HG03457 (cell line): ENCODE data around the gene OSBPL7.

Experiments used
- ATAC-seq: cut with Tn5 transposase; IDR thresholded peaks from one replicate; pipeline ENCODE4 v1.9.1; 2021; ENCODE audit warnings: moderate number of reproducible peaks; ENCODE audit not compliant: unreplicated experiment

Gene OSBPL7

DNA sequence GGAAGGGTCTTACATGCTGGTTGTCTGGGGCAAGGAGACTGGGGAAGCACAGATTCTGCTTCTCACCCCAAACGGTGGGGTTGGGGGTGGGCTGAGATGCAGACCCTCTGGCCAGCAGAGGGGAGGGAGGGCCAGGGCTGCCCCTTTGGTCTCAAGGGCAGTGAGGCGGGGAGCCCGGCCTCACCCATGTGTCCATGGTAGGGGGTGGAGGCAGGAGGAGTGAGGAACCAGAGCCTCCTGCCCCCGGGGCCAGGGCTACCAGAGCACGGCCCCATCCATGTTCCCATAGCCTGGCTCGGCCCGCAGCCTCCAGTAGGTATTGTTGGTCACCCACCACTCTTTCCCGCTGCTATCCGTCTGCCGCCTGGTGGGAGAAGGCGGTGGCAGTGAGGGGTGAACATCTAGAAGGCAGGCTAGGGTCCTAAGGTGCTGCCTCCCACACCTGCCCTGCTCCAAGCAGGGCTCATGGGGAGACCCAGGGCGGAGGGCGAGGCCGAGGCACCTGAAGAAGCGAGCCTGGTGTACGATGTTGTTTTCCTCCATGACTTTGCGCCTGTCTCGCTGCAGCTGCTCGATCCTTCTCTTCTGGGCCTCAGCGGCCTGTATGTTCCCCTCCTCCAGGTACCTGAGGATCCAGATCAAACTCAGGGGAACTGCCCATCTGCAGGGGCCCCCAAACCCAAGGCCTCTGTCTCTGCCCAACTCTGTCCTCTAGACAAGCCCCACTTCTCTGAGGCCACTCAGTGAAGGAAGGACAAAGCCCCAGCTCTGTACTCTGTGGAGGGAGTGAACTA is 13.4 kb downstream of the OSBPL7 start:
- ATAC-seq = no peak

DNA sequence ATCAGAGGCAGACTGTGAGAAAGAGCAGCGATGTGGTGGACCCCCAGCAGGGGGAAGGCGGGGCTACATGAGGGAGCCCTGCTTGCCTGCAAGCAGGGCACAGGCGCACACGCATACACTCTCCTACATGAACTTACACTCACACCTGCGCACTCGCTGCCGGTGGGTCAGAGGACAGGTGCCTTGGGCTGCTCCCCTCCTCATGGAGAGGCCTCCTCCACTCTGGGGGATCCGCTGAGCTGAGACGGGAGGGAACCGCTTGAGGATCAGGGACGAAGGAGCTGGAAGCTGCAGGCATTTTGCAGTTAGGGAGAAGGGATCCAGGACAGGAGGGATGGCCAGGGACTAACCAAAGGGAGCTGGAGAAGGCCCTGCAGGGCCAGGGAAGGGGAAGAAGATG is 14.2 kb downstream of the OSBPL7 start:
- no peak for ATAC-seq

DNA sequence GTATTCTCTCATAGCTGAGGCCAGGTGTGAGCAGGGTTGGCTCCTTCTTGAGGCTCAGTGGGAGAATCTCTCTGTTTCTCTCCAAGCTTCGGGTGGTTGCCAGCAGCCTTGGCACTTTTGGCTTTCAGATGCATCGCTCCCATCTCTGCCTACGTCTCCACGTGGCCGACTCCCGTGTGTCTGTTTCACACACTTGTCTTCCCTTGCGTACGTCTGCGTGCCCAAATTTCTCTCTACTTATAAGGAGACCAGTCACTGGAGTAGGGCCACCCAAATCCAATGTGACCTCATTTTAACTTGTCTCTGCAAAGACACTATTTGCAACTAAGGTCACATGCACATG is 14.7 kb downstream of the OSBPL7 start:
- no peak for ATAC-seq

DNA sequence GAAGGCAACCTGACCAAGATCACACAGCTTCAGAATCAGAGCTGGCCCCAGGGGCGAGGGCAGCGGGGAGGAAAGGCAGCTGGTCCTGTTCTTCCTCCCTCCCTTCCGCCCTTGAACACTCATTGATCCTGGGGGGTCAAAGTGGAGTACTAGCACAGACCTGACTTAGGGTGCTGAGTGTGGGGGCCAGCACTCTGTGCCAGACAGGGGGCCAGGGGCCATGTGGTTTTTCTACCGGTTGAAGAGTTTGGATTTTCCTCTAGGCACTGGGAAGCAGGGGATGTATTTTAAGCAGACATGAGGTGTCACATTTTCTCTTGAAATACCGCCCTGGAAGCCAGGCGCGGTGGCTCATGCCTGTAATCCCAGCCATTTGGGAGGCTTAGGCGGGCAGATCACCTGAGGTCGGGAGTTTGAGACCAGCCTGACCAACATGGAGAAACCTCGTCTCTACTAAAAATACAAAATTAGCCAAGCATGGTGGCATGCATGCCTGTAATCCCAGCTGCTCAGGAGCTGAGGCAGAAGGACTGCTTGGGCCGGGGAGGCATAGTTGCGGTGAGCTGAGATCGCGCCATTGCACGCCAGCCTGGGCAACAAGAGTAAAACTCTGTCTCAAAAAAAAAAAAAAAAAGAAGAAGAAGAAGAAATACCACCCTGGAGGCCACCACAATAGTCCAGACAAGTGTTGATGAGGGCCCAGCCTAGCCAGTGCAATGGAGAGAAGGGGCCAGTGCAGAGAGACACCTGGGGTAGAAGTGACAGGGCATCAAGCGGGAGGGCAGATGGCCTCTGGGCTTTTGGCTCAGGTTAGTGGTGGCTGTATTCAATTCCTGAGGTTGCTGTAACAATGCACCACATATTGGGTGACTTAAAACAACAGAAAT is 15.3 kb downstream of the OSBPL7 start:
- no peak for ATAC-seq

DNA sequence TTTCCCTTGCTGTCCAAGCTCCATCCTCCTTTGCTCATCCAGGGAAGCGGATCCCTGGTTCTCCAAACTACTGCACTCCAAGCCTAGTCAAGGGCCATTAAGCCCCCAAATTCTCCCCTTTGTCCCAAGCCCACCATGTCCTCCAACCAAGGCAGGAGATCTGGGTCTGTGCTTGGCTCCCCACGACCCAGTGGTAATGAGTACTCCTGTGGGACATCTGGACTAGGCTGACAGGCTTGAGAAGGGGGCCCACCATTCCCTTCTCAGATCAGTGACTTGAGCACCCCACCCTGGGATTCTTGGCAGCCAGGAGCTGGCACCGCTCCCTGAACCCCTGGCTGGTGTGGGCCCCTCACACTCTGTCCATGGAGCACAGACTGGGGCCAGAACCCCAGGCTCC is 17.1 kb downstream of the OSBPL7 start:
- ATAC-seq = no peak

DNA sequence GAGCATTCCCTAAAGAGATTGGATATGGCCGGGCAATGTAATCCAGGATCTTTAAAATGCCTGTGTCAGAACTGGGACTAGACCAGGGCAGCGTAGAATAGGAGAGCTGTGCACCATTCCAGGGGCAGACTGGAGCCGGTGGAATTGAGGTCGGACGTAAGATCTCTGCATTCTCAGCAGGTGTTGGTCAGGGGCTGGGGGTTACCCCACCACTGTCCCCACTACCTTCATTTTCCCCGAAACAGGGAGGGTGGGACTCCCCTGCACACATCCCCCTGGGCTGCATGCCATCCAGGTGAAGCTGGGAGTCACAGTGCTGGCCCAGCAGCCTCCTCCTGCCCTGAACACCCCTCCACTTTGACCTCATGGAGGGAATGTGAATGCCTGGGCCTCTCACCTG is 17.8 kb downstream of the OSBPL7 start:
- no peak for ATAC-seq

DNA sequence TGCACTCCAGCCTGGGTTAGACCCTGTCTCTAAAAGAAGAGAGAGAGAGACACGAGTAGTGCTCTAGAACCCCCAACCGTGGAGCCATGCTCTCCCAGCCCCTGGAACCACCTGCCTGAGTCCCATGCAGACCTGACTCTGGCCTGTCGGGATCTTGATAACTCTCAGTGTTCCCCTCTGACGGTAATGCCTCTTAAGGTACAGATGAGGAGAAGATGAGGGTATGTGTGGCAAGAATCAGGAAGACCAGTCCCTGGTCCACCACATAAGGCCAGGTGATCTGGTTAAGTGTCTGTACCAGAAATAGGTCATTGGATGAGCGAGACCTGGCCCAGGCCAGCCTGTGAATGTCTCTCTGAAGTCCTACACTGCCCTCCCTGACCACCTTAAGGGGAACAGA is 18.4 kb downstream of the OSBPL7 start:
- ATAC-seq = no peak

DNA sequence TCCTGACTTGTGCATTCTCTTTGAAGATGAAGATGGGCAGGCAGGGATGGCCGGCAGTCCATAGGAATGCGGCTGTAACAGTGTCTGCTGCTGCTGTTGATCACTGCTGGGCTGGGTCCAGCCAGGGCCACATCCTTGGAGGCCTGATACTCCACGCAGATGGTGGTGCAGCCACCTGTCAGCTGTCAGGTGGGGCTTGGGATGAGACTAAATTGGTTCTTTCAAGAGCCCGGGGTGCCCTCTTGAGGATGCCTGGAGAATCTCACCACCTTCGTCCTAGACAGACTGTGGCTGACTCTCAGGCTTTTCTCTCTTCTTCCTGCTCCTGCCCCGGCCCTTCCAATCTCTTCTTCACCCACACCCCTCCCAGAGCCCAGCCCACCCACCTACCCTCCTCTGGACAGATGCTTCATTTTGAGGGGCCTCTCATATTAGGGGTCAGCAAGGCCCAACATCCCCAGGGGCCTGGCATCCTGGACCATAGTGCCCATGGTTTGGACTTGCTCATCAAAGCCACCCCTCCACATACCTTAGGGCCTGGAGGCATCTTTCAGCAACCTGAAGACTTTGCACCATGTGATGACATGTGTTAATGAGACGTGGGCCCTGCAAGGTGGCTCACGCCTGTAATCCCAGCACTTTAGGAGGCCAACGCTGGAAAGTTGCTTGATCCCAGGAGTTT is 19.1 kb downstream of the OSBPL7 start:
- no peak for ATAC-seq

DNA sequence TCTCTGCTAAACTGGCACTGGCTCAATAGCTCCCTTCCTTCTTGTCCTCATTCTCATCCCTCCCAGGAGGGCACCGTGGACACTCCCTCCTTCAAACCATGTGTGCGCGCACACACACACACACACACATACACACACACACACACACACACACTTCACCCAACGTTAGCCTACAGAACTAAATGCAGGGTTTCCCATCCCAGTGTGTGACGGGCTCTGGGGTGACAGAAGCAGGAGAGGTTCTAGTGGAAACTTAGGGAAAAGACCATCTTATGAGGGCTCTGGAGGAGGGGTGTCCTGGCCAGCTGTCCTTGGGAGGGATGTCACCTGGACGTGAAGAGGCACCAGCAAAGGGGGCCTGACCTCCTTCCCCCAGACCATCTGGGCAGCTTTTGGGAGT is 19.7 kb downstream of the OSBPL7 start:
- ATAC-seq = no peak

DNA sequence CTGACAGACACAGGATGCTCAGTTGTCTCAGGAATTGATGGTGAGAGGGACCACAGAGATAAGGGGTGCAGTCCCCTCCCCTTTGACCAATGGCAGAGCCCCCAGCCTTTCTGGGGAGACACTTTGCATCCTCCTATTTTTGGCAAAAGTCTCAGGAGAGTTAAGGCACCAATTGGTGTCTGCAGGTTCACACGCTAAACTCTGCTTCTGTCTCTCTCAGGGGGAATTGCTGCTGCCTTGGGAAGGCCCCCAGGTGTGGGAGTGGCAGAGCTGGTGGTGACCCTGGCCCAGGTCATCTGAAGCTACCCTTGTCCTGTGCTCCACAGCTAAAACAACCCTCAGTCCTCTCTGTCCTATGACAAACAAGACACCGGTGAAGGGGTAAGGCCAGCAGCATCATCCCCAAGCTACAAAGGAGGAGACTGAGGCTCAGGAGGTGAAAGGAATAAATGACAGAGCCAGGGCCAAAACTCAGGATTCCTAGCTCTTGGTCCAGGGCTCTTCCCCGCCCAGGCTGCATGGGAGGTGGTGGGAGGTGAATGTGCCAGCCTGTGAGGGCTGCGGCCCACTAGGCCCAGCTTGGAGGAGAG is 20.3 kb downstream of the OSBPL7 start:
- ATAC-seq = no peak

DNA sequence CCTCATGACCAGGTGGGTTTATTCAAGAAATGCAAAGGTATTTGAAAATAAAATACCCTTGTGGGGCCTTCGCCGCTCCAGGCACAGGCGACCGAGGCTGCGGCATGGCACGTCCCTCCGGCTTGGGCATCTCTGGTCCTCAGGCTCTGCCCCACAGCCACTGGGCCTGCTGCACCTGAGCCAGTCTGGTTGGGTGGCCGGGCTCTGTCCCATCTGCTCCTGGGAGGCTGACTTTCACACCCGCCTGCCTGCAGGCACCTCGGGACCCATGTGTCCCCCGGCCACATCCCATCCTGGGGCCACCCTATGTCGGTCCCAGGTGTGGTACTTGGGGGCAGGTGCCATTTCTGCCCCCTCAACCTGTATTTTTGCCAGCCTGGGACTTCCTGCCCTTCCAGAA is 20.9 kb downstream of the OSBPL7 start:
- ATAC-seq = no peak

DNA sequence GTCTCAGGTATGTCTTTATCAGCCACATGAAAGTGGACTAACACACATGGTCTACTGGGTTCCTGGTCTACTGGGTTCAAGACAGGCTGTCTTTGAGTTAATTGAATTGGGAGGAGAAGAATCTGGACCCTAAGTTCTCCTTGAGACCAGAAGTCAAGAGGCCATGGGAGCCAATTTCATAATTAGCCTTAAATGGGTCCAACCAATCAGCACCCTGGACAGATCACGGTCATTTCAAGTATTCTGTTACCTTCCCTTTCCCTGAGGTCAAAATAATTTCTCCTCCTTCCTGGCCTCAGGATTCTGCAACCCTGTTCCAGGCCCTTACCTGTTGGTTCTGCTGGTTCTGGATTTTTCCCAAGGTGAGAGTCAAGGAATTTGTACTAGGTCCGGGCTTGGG is 23.8 kb downstream of the OSBPL7 start:
- ATAC-seq = no peak

DNA sequence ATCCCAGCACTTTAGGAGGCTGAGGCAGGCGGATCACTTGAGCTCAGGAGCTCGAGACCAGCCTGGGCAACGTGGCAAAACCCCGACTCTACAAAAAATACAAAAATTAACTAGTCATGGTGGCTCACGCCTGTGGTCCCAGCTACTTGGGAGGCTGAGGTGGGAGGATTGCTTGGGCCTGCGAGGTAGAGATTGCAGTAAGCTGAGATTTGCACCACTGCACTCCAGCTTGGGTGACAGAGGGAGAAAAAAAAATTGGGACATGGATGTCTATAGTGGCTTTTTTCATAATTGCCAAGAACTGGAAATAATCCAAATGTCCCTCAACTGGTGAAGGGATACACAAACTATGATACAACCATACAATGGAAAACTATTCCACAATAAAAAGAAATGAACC is 28.6 kb downstream of the OSBPL7 start:
- no peak for ATAC-seq

DNA sequence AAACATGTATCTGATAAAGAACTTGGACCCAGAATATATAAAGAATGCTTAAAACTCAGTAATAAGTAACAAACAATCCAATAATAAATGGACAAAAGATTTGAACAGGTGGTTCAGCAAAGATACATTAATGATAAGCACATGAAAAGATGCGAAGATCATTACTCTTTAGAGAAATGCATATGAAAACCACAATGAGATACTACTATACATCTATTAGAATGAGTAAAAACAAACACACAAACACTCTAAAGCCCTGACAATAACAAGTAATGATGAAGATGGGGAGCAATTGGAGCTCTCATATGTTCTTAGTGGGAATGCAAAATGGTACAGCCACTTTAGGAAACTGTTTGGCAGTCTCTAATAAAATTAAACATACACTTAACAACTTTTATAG is 29.1 kb downstream of the OSBPL7 start:
- ATAC-seq = no peak

DNA sequence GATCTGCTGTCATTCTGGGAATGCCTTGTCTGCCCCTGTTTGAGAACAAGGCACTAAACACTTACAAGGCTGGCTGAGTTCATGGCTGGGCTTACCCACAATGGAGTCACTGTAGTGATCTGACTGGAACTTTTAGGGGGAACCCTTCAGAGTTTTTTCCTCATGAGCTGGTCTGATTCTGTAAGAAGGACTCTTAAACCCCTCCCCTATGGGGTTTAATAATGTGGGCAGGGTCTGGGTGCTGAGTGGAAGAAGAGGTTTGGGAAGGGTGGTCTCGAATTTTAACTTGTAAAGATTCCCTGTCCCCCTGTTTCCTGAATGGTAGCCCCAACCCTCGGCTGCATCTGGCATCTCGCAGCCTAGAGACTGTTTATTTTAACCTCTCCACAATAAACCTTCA is 30.6 kb downstream of the OSBPL7 start:
- ATAC-seq = no peak

DNA sequence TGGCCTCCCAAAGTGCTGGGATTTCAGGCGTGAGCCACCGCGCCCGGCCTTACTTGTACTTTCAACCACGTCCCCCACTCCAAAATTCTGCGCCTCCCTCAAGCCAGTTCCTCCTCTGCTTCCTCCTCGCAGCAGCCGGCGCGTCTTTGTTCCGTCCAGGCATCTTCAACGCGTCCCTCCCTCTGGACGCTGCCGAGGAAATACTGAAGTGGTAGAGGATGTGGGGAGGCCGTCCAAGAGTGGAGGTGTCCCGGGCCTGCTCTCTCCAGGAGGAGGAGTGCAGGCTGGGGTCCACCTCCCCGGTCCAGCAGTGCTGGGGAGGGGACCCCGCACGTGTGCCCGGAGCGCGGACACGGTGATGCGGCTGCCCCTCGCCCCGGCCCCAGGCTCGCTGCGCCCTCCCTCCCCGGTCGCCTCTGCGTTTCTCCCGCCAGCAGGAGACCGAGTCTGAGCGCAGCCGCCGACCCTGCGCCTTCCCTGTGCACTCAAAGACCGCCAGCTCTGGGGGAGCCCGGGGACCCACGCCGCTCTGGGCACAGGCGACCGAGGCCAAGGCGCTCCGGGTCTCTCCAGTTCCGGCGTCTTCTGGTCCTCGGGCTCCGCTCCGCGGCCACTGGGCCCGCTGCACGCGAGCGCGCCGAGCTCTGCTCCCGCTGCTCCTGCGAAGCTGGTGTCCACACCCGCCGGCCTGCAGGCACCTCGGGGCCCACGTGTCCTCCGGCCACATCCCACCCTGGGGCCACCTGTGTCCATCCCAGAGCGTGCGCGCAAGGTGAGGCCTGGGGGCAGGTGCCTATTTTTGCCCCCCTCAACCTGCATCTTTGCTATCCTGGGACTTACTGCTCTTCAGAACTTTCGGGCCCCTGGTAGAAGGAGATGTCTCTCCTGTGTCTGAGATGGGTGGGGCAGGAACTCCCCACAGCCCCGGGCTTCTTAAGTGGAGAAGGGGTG is 31.7 kb downstream of the OSBPL7 start:
- ATAC-seq = no peak

DNA sequence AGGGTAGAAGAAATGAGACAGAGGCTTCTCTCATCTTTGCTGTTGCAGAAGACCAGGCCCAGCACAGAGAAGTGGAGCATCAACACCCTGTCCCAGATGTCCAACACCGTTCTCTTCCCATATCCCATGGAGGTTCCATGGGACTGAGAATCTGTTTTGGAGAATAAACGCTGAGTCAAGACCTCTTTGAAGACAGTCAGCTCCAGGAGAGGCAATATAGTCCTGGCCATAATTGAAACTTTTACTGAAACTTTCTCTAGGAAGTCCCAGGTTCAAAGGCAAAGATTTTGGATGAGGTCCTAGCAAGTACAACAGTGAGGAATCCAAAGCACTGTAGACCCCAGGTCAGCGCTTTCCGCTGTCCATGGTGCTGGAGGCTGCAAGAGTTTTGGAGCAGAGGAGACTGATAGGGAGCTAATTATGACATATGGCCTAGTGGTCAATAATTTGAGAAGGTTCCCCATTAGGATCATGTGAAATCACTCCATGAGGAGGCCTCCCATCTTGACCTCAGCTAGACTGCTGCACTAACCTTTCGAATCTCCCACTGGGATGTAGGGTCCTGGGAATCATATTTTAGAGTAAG is 36.0 kb downstream of the OSBPL7 start:
- ATAC-seq = no peak

DNA sequence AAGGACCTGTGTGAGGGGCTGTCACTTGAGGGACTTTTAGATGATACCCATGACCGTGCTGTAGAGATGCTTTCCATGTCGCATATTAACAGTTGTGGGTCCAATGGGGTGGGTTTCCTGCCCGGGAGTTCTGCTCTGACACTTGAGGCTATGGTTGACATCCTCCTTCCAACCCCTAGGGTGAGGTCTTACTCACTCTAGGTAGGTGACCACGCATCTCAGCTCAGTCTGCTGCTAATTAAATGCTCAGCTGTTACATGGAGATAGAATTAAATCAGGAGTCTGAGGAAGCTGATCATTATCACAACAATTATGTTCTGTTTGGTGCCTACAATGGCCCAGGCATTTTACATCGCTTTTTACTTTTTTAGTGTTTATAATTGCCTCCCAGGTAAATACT is 40.2 kb downstream of the OSBPL7 start:
- ATAC-seq = no peak

DNA sequence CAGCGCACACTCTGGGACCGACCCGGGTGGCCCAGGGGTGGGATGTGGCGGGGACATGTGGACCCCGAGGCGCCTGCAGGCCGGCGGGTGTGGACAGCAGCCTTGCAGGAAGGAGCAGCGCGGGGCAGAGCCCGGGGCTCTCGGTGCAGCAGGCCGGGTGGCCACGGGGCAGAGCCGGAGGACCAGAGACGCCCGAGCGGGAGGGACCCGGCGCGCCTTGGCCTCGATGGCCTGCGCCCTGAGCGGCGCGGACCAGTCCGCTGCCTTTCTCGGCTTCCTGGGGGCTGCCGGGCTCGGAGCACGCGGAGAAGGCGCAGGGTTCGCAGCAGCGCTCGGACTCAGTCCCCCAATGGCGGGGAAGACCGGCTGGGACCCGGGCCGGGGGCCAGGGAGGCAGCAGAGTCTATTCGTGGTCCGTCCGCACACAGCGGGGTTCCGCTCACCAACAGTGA is 43.4 kb downstream of the OSBPL7 start:
- ATAC-seq = no peak
